ENCODE measurements around the gene DAW1. TPM values are rescaled to one million over a fixed set of nuclear protein-coding genes. Genes with fewer than 3 reads are reported as not detected.

The DAW1 gene, protein sequence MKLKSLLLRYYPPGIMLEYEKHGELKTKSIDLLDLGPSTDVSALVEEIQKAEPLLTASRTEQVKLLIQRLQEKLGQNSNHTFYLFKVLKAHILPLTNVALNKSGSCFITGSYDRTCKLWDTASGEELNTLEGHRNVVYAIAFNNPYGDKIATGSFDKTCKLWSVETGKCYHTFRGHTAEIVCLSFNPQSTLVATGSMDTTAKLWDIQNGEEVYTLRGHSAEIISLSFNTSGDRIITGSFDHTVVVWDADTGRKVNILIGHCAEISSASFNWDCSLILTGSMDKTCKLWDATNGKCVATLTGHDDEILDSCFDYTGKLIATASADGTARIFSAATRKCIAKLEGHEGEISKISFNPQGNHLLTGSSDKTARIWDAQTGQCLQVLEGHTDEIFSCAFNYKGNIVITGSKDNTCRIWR
- polyA plus RNA-seq: under 1 TPM in 1 of 4 donors, not detected in 3; 0.07 TPM
- long read RNA-seq, donor 1: 0 reads
- long read RNA-seq, donor 2: 0 reads
- long read RNA-seq, donor 3: 0 reads
- long read RNA-seq, donor 4: 0 reads
- long read RNA-seq, donor 5: 0 reads
- long read RNA-seq, donor 6: 0 reads
- long read RNA-seq, donor 7: 0 reads
- long read RNA-seq, donor 8: 0 reads
- long read RNA-seq, donor 9: 0 reads
- long read RNA-seq, donor 10: 0 reads

GRCh38 chr2:227871375-227871791 lies at the start of gene DAW1:
TSS of gene DAW1 (plus strand) at chr2:227871631. CDS start at chr2:227871690, 59 bp downstream.
- FAIRE-seq (no peak), DNase-seq (peak; percentile 33 to 86)
- peak within 1 kb of the TSS in 2 of 3 donors; percentile 22 to 42 for H3K4me3 ChIP-seq (ENCODE audit: low read depth in 1 of 3, low read length in 3 of 3)
- no peak within 1 kb of the TSS for H3K27ac ChIP-seq (ENCODE audit: low read depth in 1 of 3, low read length in 2 of 3)
- H3K9me3 ChIP-seq (ENCODE audit: control insufficient read depth in 2 of 2, insufficient read depth in 1 of 2, low read depth in 1 of 2, low read length in 1 of 2): no peaks in the 10 kb centered on the region
- H3K4me1 ChIP-seq (ENCODE audit: control insufficient read depth in 3 of 3, insufficient read depth in 2 of 3, low read depth in 1 of 3, low read length in 2 of 3): peaks cover 0 to 9% (median 2%) of the 10 kb centered on the region in 3 donors
- H3K27me3 ChIP-seq (ENCODE audit: control insufficient read depth in 3 of 3, insufficient read depth in 3 of 3, low read length in 3 of 3): peaks cover 0 to 6% (median 0%) of the 10 kb centered on the region in 3 donors
- H3K36me3 ChIP-seq (ENCODE audit: control insufficient read depth in 3 of 3, insufficient read depth in 2 of 3, low read depth in 1 of 3, low read length in 3 of 3): no peaks in the 10 kb centered on the region
- WGBS, 3 donors: 2 to 4% (median 3%) methylated on average over 33 to 34 of the region's 34 CpGs

- no peak overlapping the region for H3K4me3 ChIP-seq (ENCODE audit: low read depth in 1 of 3, low read length in 3 of 3)
- peaks cover 0 to 4% (median 0%) of the 10 kb centered on the region in 3 donors for H3K27me3 ChIP-seq (ENCODE audit: control insufficient read depth in 3 of 3, insufficient read depth in 3 of 3, low read length in 3 of 3)
- WGBS, 3 donors: 71 to 94% (median 89%) methylated on average over 2 of the region's 2 CpGs
- peaks cover 3 to 30% (median 15%) of the 10 kb centered on the region in 3 donors for H3K4me1 ChIP-seq (ENCODE audit: control insufficient read depth in 3 of 3, insufficient read depth in 2 of 3, low read depth in 1 of 3, low read length in 2 of 3)
- peaks cover 0 to 7% of the 10 kb centered on the region in 2 donors for H3K9me3 ChIP-seq (ENCODE audit: control insufficient read depth in 2 of 2, insufficient read depth in 1 of 2, low read depth in 1 of 2, low read length in 1 of 2)
- H3K27ac ChIP-seq (ENCODE audit: low read depth in 1 of 3, low read length in 2 of 3): no peak overlapping the region
- no peaks in the 10 kb centered on the region for H3K36me3 ChIP-seq (ENCODE audit: control insufficient read depth in 3 of 3, insufficient read depth in 2 of 3, low read depth in 1 of 3, low read length in 3 of 3)
- DNase-seq (no peak), FAIRE-seq (no peak)
These were observed 48.9 kb upstream of the DAW1 start for GRCh38 chr2:227822416-227823003.

DNA sequence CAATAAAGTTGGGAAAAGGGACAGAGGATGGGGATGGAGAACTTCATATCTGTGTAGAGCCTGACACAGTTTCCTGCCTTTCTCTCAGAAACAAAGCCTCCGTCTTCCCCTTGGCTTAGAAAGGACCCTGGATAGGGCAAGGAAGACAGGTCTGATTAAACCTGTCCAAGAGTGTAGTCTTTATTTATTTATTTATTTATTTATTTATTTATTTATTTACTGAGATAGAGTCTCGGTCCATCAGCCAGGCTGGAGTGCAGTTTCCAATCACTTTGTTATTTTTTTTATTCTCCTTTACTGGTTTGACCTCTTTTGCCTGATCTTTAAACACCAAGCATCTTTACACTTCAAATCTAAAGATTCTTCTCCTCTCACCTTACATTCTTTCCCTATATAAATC lies 47.5 kb upstream of the DAW1 start:
- no peak for DNase-seq
- H3K4me3 ChIP-seq (ENCODE audit: low read depth in 1 of 3, low read length in 3 of 3): no peak overlapping the region
- H3K36me3 ChIP-seq (ENCODE audit: control insufficient read depth in 3 of 3, insufficient read depth in 2 of 3, low read depth in 1 of 3, low read length in 3 of 3): no peaks in the 10 kb centered on the region
- peaks cover 0 to 4% (median 0%) of the 10 kb centered on the region in 3 donors for H3K27me3 ChIP-seq (ENCODE audit: control insufficient read depth in 3 of 3, insufficient read depth in 3 of 3, low read length in 3 of 3)
- H3K27ac ChIP-seq (ENCODE audit: low read depth in 1 of 3, low read length in 2 of 3): no peak overlapping the region
- FAIRE-seq: no peak
- peaks cover under 1 to 28% (median 8%) of the 10 kb centered on the region in 3 donors for H3K4me1 ChIP-seq (ENCODE audit: control insufficient read depth in 3 of 3, insufficient read depth in 2 of 3, low read depth in 1 of 3, low read length in 2 of 3)
- H3K9me3 ChIP-seq (ENCODE audit: control insufficient read depth in 2 of 2, insufficient read depth in 1 of 2, low read depth in 1 of 2, low read length in 1 of 2): peaks cover 0 to 7% of the 10 kb centered on the region in 2 donors
- 54 to 82% (median 60%) methylated on average over 2 of the region's 2 CpGs for whole genome bisulfite sequencing, 3 donors

DNA sequence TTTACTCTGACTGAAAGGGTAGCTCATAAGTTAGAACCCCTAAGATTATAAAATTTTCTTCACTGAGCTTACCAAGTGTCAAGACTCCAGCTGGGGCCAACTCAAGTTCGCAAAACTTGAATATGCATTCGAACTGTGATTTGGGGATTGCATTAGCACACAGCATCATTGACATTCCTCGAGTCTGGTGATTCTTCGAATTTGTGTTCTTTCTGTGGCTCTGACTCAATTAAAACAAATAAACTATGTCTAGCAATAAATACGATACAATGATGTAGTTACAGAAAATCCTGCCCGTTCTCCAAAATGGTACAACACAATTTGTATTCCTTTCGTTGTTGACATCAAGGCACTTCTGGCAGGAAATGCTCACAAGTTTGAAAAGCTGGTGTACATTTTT lies 46.7 kb upstream of the DAW1 start:
- Histone ChIP-seq H3K4me1 (ENCODE audit: control insufficient read depth in 3 of 3, insufficient read depth in 2 of 3, low read depth in 1 of 3, low read length in 2 of 3) (peaks cover 0 to 24% (median 5%) of the 10 kb centered on the region in 3 donors), H3K27ac (ENCODE audit: low read depth in 1 of 3, low read length in 2 of 3) (no peak overlapping the region), H3K9me3 (ENCODE audit: control insufficient read depth in 2 of 2, insufficient read depth in 1 of 2, low read depth in 1 of 2, low read length in 1 of 2) (peaks cover 0 to 7% of the 10 kb centered on the region in 2 donors), H3K4me3 (ENCODE audit: low read depth in 1 of 3, low read length in 3 of 3) (no peak overlapping the region), H3K36me3 (ENCODE audit: control insufficient read depth in 3 of 3, insufficient read depth in 2 of 3, low read depth in 1 of 3, low read length in 3 of 3) (no peaks in the 10 kb centered on the region), H3K27me3 (ENCODE audit: control insufficient read depth in 3 of 3, insufficient read depth in 3 of 3, low read length in 3 of 3) (peaks cover 0 to 4% (median 0%) of the 10 kb centered on the region in 3 donors)
- no peak for FAIRE-seq
- no peak for DNase-seq
- 89 to 96% (median 92%) methylated on average over 7 of the region's 7 CpGs for WGBS, 3 donors

- FAIRE-seq (no peak), DNase-seq (peak in 1 of 2 donors; percentile 70)
- H3K4me1 ChIP-seq (ENCODE audit: control insufficient read depth in 3 of 3, insufficient read depth in 2 of 3, low read depth in 1 of 3, low read length in 2 of 3): peaks cover 0 to 17% (median 5%) of the 10 kb centered on the region in 3 donors
- no peaks in the 10 kb centered on the region for H3K36me3 ChIP-seq (ENCODE audit: control insufficient read depth in 3 of 3, insufficient read depth in 2 of 3, low read depth in 1 of 3, low read length in 3 of 3)
- peak overlapping the region in 1 of 3 donors; percentile 30 for H3K27ac ChIP-seq (ENCODE audit: low read depth in 1 of 3, low read length in 2 of 3)
- peaks cover 0 to 4% of the 10 kb centered on the region in 2 donors for H3K9me3 ChIP-seq (ENCODE audit: control insufficient read depth in 2 of 2, insufficient read depth in 1 of 2, low read depth in 1 of 2, low read length in 1 of 2)
- no peak overlapping the region for H3K4me3 ChIP-seq (ENCODE audit: low read depth in 1 of 3, low read length in 3 of 3)
- WGBS, 3 donors: 12 to 53% (median 18%) methylated on average over 10 of the region's 10 CpGs
- peaks cover 0 to 4% (median 0%) of the 10 kb centered on the region in 3 donors for H3K27me3 ChIP-seq (ENCODE audit: control insufficient read depth in 3 of 3, insufficient read depth in 3 of 3, low read length in 3 of 3)
These were observed 45.4 kb upstream of the DAW1 start for GRCh38 chr2:227826019-227826521.

GRCh38 chr2:227826563-227826962 lies 44.9 kb upstream of the DAW1 start:
- no peak for FAIRE-seq

DNA sequence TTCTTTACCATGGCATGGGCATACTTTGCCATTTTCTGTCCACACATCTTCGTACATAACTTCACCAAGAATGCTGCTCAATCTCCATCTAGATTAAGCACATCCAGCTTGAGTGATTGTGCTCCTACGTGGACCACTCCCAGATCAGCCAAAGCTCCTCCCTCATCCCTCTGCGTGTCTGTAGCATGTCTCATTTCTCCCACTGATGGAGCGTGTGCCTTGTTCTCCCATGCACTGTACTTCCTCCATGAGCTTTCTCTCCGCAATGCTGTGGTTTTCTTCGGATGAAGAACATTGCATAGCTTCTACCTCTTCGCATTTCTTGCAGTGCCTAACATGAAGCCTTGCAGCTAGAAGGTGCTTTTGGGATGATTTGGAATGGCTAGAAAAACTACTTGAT lies 44.3 kb upstream of the DAW1 start:
- DNase-seq (no peak), FAIRE-seq (no peak)
- no peaks in the 10 kb centered on the region for H3K36me3 ChIP-seq (ENCODE audit: control insufficient read depth in 3 of 3, insufficient read depth in 2 of 3, low read depth in 1 of 3, low read length in 3 of 3)
- WGBS, 3 donors: 86 to 89% (median 88%) methylated on average over 7 of the region's 7 CpGs
- H3K27ac ChIP-seq (ENCODE audit: low read depth in 1 of 3, low read length in 2 of 3): no peak overlapping the region
- H3K4me3 ChIP-seq (ENCODE audit: low read depth in 1 of 3, low read length in 3 of 3): no peak overlapping the region
- peaks cover 0 to 10% (median 5%) of the 10 kb centered on the region in 3 donors for H3K4me1 ChIP-seq (ENCODE audit: control insufficient read depth in 3 of 3, insufficient read depth in 2 of 3, low read depth in 1 of 3, low read length in 2 of 3)
- H3K9me3 ChIP-seq (ENCODE audit: control insufficient read depth in 2 of 2, insufficient read depth in 1 of 2, low read depth in 1 of 2, low read length in 1 of 2): no peaks in the 10 kb centered on the region
- H3K27me3 ChIP-seq (ENCODE audit: control insufficient read depth in 3 of 3, insufficient read depth in 3 of 3, low read length in 3 of 3): peaks cover 0 to 4% (median 0%) of the 10 kb centered on the region in 3 donors

More at GRCh38 chr2:227826563-227826962, 44.9 kb upstream of the DAW1 start:
- no peaks in the 10 kb centered on the region for H3K36me3 ChIP-seq (ENCODE audit: control insufficient read depth in 3 of 3, insufficient read depth in 2 of 3, low read depth in 1 of 3, low read length in 3 of 3)
- 12 to 35% (median 12%) methylated on average over 2 of the region's 2 CpGs for WGBS, 3 donors
- peaks cover 0 to 4% (median 0%) of the 10 kb centered on the region in 3 donors for H3K27me3 ChIP-seq (ENCODE audit: control insufficient read depth in 3 of 3, insufficient read depth in 3 of 3, low read length in 3 of 3)
- DNase-seq: no peak
- H3K4me1 ChIP-seq (ENCODE audit: control insufficient read depth in 3 of 3, insufficient read depth in 2 of 3, low read depth in 1 of 3, low read length in 2 of 3): peaks cover 0 to 14% (median 5%) of the 10 kb centered on the region in 3 donors
- H3K27ac ChIP-seq (ENCODE audit: low read depth in 1 of 3, low read length in 2 of 3): peak overlapping the region in 1 of 3 donors; percentile 14
- no peaks in the 10 kb centered on the region for H3K9me3 ChIP-seq (ENCODE audit: control insufficient read depth in 2 of 2, insufficient read depth in 1 of 2, low read depth in 1 of 2, low read length in 1 of 2)
- H3K4me3 ChIP-seq (ENCODE audit: low read depth in 1 of 3, low read length in 3 of 3): no peak overlapping the region

DNA sequence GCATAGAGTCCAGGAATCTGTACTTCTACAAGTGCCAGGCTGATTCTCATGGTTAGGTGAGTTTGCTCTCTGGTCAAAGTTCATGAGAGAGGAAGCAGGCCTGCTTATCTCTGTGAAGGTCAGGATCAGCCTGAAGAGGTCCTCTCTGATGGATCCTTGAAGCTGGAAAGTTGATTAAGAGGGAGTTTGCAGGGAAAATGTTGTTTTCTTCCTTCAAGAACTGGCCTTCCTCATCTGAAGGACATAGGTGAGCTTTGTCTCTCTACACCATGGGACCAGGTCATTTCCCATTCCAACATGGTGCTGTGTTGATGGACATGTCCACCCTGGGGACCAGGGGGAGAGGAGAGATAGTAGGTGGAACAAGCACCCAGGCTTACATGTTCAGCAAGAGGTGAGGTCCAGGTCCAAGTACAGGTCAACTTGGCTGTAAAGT lies 42.9 kb upstream of the DAW1 start:
- no peak overlapping the region for H3K4me3 ChIP-seq (ENCODE audit: low read depth in 1 of 3, low read length in 3 of 3)
- H3K9me3 ChIP-seq (ENCODE audit: control insufficient read depth in 2 of 2, insufficient read depth in 1 of 2, low read depth in 1 of 2, low read length in 1 of 2): no peaks in the 10 kb centered on the region
- H3K4me1 ChIP-seq (ENCODE audit: control insufficient read depth in 3 of 3, insufficient read depth in 2 of 3, low read depth in 1 of 3, low read length in 2 of 3): peaks cover 0 to 10% (median 5%) of the 10 kb centered on the region in 3 donors
- no peaks in the 10 kb centered on the region for H3K36me3 ChIP-seq (ENCODE audit: control insufficient read depth in 3 of 3, insufficient read depth in 2 of 3, low read depth in 1 of 3, low read length in 3 of 3)
- peak; percentile 39 to 75 for DNase-seq
- FAIRE-seq: no peak
- peak overlapping the region in 2 of 3 donors; percentile 26 to 54 for H3K27ac ChIP-seq (ENCODE audit: low read depth in 1 of 3, low read length in 2 of 3)
- H3K27me3 ChIP-seq (ENCODE audit: control insufficient read depth in 3 of 3, insufficient read depth in 3 of 3, low read length in 3 of 3): peaks cover 0 to 4% (median 0%) of the 10 kb centered on the region in 3 donors

Measured in small intestine (tissue), 16 donors.